MCF 10A (cell line): ENCODE data around the gene CRY1. TPM values are rescaled to one million over a fixed set of nuclear protein-coding genes. Genes with fewer than 3 reads are reported as not detected.

Source experiments
- BruUV-seq: library from RNA; stranded (reverse); fragments of 400-500 nt; replicated peaks from 2 replicates; lab custom pipeline; 2021; lab: Mats Ljungman, UMichigan
- CTCF ChIA-PET: fragments of 300-600 bp; sonication (Branson Sonifier 250); formaldehyde crosslinking; extraction: SDS; loops from one replicate; lab custom pipeline; 2021; ENCODE audit warnings: antibody characterized with exemption, inconsistent platforms; lab: Yijun Ruan, JAX
- POLR2A ChIA-PET: fragments of 300-600, 350-650 bp; sonication (Branson Sonifier 250); formaldehyde crosslinking; extraction: SDS; loops from one replicate; lab custom pipeline; 2020; ENCODE audit warnings: antibody characterized with exemption, inconsistent platforms; lab: Yijun Ruan, JAX
- DNase-seq: peaks from one replicate; pipeline ENCODE4 v3.0.0-alpha.2; 2018; ENCODE audit not compliant: unreplicated experiment
- H3K27ac Mint-ChIP-seq: one replicate; pipeline ENCODE4 v1.8.0; 2022; ENCODE audit warnings: mild to moderate bottlenecking, low read depth, mixed read lengths; ENCODE audit not compliant: unreplicated experiment
- H3K27me3 Mint-ChIP-seq: one replicate; pipeline ENCODE4 v1.8.0; 2022; ENCODE audit warnings: mixed read lengths; ENCODE audit not compliant: insufficient read depth, unreplicated experiment
- H3K36me3 Mint-ChIP-seq: one replicate; pipeline ENCODE4 v1.8.0; 2022; ENCODE audit warnings: mild to moderate bottlenecking, moderate library complexity, mixed read lengths; ENCODE audit not compliant: insufficient read depth, unreplicated experiment
- H3K4me1 Mint-ChIP-seq: one replicate; pipeline ENCODE4 v1.8.0; 2022; ENCODE audit warnings: mixed read lengths; ENCODE audit not compliant: insufficient read depth, unreplicated experiment
- H3K4me3 Mint-ChIP-seq: one replicate; pipeline ENCODE4 v1.8.0; 2022; ENCODE audit warnings: mild to moderate bottlenecking, moderate library complexity, mixed read lengths; ENCODE audit not compliant: unreplicated experiment
- H3K9me3 Mint-ChIP-seq: one replicate; pipeline ENCODE4 v1.8.0; 2022; ENCODE audit warnings: mixed read lengths; ENCODE audit not compliant: unreplicated experiment
- intact Hi-C: fragments of 100-400 bp; cut with micrococcal nuclease; formaldehyde crosslinking; loops from 2 replicates; pipeline ENCODE4 v1.14.1; 2022
- total RNA-seq: library from RNA; stranded (reverse); gene quantifications from 2 replicates; pipeline ENCODE4 v1.2.3, GENCODE V29; 2022
- TF ChIP-seq, protein P1 (sequence below): fragments of 200-600 bp; IDR thresholded peaks from one replicate; pipeline ENCODE4 v1.8.0; 2022; ENCODE audit warnings: antibody characterized with exemption, mild to moderate bottlenecking; ENCODE audit not compliant: unreplicated experiment

The CRY1 gene
- total RNA-seq, 1 experiment from 2014 or later, result 11.6 TPM

DNA sequence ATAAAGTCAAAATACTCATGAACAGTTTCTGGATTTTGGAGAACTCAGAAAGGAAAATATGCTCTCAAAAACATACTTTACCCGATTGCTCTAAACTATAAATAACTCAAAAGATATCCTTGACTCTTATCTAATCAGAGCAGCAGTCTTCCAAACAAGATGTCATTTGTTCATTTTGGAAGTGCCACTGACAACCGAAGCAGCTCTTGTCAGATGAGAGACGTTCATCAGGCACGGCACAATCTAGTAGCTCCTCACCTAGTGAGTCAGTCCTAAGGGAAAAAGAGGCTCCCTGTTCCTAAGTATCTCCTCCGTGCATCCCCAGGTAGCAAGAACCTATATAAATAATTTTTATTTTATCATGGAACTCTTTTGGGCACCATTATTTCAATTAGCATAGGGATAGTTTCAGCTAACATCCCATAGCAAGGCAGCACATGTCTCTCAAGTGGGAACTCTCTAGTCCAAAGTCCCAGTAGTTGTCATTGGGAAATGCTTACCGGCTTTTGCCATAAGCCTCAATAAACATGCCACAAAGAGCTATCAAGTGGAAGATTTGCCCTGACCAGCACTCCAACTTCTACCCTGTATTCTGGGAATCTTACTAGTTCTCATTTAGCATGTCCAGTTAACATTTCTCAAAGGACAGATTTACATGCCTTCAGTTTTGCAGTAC lies 151.7 kb downstream of the CRY1 start:
- H3K4me3 Mint-ChIP-seq, result no peak overlapping the region
- no peaks in the 10 kb centered on the region for H3K9me3 Mint-ChIP-seq
- intact Hi-C loops, result no loop called here
- BruUV-seq, result no TSS peak
- no peaks in the 10 kb centered on the region for H3K27me3 Mint-ChIP-seq
- no peak for DNase-seq
- no peak overlapping the region for H3K27ac Mint-ChIP-seq
- ChIA-PET CTCF (interaction anchor here (0.6 kb wide), 1 partner anchor 1202 kb away, joined by 4 read pairs; no protein-coding TSS in a partner anchor), POLR2A (interaction anchor here (0.5 to 1.9 kb wide), 3 partner anchors 15 to 530 kb away, joined by 3 to 9 read pairs (median 3); partner anchors contain the start of gene TMEM263)
- TF ChIP-seq, protein P1, sequence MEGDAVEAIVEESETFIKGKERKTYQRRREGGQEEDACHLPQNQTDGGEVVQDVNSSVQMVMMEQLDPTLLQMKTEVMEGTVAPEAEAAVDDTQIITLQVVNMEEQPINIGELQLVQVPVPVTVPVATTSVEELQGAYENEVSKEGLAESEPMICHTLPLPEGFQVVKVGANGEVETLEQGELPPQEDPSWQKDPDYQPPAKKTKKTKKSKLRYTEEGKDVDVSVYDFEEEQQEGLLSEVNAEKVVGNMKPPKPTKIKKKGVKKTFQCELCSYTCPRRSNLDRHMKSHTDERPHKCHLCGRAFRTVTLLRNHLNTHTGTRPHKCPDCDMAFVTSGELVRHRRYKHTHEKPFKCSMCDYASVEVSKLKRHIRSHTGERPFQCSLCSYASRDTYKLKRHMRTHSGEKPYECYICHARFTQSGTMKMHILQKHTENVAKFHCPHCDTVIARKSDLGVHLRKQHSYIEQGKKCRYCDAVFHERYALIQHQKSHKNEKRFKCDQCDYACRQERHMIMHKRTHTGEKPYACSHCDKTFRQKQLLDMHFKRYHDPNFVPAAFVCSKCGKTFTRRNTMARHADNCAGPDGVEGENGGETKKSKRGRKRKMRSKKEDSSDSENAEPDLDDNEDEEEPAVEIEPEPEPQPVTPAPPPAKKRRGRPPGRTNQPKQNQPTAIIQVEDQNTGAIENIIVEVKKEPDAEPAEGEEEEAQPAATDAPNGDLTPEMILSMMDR, result no peak
- H3K36me3 Mint-ChIP-seq, result no peaks in the 10 kb centered on the region
- H3K4me1 Mint-ChIP-seq, result no peaks in the 10 kb centered on the region

Other genes with a start within 250 kb of the CRY1 start
- gene TMEM263, start 137.6 kb downstream of the CRY1 start, total RNA-seq, result 60.1 and 68.4 TPM in 2 replicates
- gene MTERF2, start 106.4 kb downstream of the CRY1 start, total RNA-seq, result 7.6 and 9.3 TPM in 2 replicates